MCF 10A (cell line): ENCODE measurements around the gene GNG5. TPM values are rescaled to one million over a fixed set of nuclear protein-coding genes. Genes with fewer than 3 reads are reported as not detected.

Experiments used
- BruUV-seq: library from RNA; stranded (reverse); fragments of 400-500 nt; replicated peaks from 2 replicates; lab custom pipeline; 2021; lab: Mats Ljungman, UMichigan
- CTCF ChIA-PET: fragments of 300-600 bp; sonication (Branson Sonifier 250); formaldehyde crosslinking; extraction: SDS; loops from one replicate; lab custom pipeline; 2021; ENCODE audit warnings: antibody characterized with exemption, inconsistent platforms; lab: Yijun Ruan, JAX
- POLR2A ChIA-PET: fragments of 300-600, 350-650 bp; sonication (Branson Sonifier 250); formaldehyde crosslinking; extraction: SDS; loops from one replicate; lab custom pipeline; 2020; ENCODE audit warnings: antibody characterized with exemption, inconsistent platforms; lab: Yijun Ruan, JAX
- DNase-seq: peaks from one replicate; pipeline ENCODE4 v3.0.0-alpha.2; 2018; ENCODE audit not compliant: unreplicated experiment
- H3K27ac Mint-ChIP-seq: one replicate; pipeline ENCODE4 v1.8.0; 2022; ENCODE audit warnings: mild to moderate bottlenecking, low read depth, mixed read lengths; ENCODE audit not compliant: unreplicated experiment
- H3K27me3 Mint-ChIP-seq: one replicate; pipeline ENCODE4 v1.8.0; 2022; ENCODE audit warnings: mixed read lengths; ENCODE audit not compliant: insufficient read depth, unreplicated experiment
- H3K36me3 Mint-ChIP-seq: one replicate; pipeline ENCODE4 v1.8.0; 2022; ENCODE audit warnings: mild to moderate bottlenecking, moderate library complexity, mixed read lengths; ENCODE audit not compliant: insufficient read depth, unreplicated experiment
- H3K4me1 Mint-ChIP-seq: one replicate; pipeline ENCODE4 v1.8.0; 2022; ENCODE audit warnings: mixed read lengths; ENCODE audit not compliant: insufficient read depth, unreplicated experiment
- H3K4me3 Mint-ChIP-seq: one replicate; pipeline ENCODE4 v1.8.0; 2022; ENCODE audit warnings: mild to moderate bottlenecking, moderate library complexity, mixed read lengths; ENCODE audit not compliant: unreplicated experiment
- H3K9me3 Mint-ChIP-seq: one replicate; pipeline ENCODE4 v1.8.0; 2022; ENCODE audit warnings: mixed read lengths; ENCODE audit not compliant: unreplicated experiment
- intact Hi-C: fragments of 100-400 bp; cut with micrococcal nuclease; formaldehyde crosslinking; loops from 2 replicates; pipeline ENCODE4 v1.14.1; 2022
- total RNA-seq: library from RNA; stranded (reverse); gene quantifications from 2 replicates; pipeline ENCODE4 v1.2.3, GENCODE V29; 2022
- TF ChIP-seq, protein P1 (sequence below): fragments of 200-600 bp; IDR thresholded peaks from one replicate; pipeline ENCODE4 v1.8.0; 2022; ENCODE audit warnings: antibody characterized with exemption, mild to moderate bottlenecking; ENCODE audit not compliant: unreplicated experiment

Gene GNG5
- total RNA-seq, 1 experiment from 2014 or later, result 121 TPM

DNA sequence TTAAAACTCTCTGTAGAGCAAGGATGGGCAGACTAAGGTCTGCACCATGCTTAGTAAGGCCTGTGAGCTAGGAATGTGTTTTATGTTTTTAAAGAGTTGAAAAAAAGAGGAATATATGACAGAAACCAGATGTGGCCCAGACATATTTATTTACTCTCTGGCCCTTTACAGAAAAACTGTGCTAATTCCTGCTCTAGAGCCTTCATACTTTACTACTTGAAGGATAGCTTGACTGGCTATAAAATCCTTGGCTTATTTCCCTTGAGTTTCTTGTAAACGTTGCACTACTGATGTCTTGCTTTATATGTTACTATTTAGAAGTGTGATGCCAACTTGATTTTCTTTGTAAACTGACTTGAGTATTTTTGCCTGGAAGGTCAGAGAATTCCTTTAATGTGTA lies 34.4 kb upstream of the GNG5 start:
- H3K9me3 Mint-ChIP-seq, result no peaks in the 10 kb centered on the region
- POLR2A ChIA-PET, result interaction anchor here (1.6 kb wide), 1 partner anchor 35 kb away, joined by 10 read pairs; the partner anchor contains the start of genes GNG5 and SPATA1
- BruUV-seq, result no TSS peak
- intact Hi-C loops, result no loop called here
- H3K4me3 Mint-ChIP-seq, result no peak overlapping the region
- H3K27ac Mint-ChIP-seq, result no peak overlapping the region
- CTCF ChIA-PET, result interaction anchor here (0.7 to 1.2 kb wide), 2 partner anchors 35 to 390 kb away, joined by 3 read pairs; partner anchors contain the start of gene SPATA1
- no peak for DNase-seq
- TF ChIP-seq, protein P1, sequence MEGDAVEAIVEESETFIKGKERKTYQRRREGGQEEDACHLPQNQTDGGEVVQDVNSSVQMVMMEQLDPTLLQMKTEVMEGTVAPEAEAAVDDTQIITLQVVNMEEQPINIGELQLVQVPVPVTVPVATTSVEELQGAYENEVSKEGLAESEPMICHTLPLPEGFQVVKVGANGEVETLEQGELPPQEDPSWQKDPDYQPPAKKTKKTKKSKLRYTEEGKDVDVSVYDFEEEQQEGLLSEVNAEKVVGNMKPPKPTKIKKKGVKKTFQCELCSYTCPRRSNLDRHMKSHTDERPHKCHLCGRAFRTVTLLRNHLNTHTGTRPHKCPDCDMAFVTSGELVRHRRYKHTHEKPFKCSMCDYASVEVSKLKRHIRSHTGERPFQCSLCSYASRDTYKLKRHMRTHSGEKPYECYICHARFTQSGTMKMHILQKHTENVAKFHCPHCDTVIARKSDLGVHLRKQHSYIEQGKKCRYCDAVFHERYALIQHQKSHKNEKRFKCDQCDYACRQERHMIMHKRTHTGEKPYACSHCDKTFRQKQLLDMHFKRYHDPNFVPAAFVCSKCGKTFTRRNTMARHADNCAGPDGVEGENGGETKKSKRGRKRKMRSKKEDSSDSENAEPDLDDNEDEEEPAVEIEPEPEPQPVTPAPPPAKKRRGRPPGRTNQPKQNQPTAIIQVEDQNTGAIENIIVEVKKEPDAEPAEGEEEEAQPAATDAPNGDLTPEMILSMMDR, result no peak
- H3K27me3 Mint-ChIP-seq, result no peaks in the 10 kb centered on the region
- peaks cover 13% of the 10 kb centered on the region for H3K4me1 Mint-ChIP-seq
- H3K36me3 Mint-ChIP-seq, result peaks cover 18% of the 10 kb centered on the region

- Mint-ChIP-seq H3K36me3 (peaks cover 18% of the 10 kb centered on the region), H3K27ac (no peak overlapping the region), H3K9me3 (no peaks in the 10 kb centered on the region), H3K4me3 (no peak overlapping the region), H3K4me1 (peaks cover 13% of the 10 kb centered on the region), H3K27me3 (no peaks in the 10 kb centered on the region)
- DNase-seq, result no peak
- TF ChIP-seq, protein P1, result no peak
- intact Hi-C loops, result no loop called here
- CTCF ChIA-PET, result interaction anchor here (0.7 to 1.2 kb wide), 2 partner anchors 34 to 389 kb away, joined by 3 read pairs; partner anchors contain the start of gene SPATA1
- BruUV-seq, result no TSS peak
- POLR2A ChIA-PET, result interaction anchor here (1.6 kb wide), 1 partner anchor 34 kb away, joined by 10 read pairs; the partner anchor contains the start of genes GNG5 and SPATA1
These were observed 33.6 kb upstream of the GNG5 start for GRCh38 chr1:84539972-84540371.

DNA sequence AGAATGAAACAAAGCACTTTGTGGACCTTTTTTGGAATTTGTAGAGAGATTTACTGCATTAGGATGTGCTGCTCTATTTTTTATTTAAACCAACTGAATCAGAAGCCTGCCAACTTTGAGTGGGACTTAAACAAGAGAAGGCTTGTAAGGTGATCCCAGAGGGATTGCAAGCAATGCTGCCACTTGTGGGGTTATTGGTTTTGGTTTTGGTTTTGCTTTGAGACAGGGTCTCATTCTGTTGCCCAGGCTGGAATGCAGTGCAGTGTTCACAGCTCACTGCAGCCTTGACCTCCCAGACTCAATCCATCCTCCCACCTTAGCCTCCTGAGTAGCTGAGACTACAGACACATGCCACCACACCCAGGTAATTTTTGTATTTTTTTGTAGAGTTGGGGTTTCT lies 32.2 kb upstream of the GNG5 start:
- H3K4me1 Mint-ChIP-seq, result peaks cover 8% of the 10 kb centered on the region
- intact Hi-C loops, result no loop called here
- no TSS peak for BruUV-seq
- H3K36me3 Mint-ChIP-seq, result peaks cover 18% of the 10 kb centered on the region
- POLR2A ChIA-PET, result no interaction called here
- TF ChIP-seq, protein P1, result no peak
- no peak for DNase-seq
- H3K4me3 Mint-ChIP-seq, result no peak overlapping the region
- H3K27ac Mint-ChIP-seq, result no peak overlapping the region
- CTCF ChIA-PET, result no interaction called here
- no peaks in the 10 kb centered on the region for H3K9me3 Mint-ChIP-seq
- H3K27me3 Mint-ChIP-seq, result no peaks in the 10 kb centered on the region

DNA sequence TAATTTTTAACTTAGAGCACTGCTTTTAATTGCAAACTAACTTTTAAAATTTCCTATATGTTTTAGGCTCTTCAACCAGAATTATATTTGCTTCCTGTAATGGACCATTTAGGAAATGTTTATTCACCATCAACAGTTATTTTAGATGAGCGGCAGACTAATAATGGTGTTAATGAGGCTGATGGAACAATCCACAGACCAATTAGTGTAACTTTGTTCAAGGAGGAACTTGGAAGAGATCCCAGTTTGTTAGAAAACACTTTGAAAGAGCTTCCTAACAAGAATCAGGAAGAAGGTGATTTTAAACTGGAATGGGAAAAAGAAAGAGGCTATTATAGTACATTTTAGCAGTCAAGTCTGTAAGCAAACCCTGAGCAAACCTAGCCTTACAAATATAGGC lies 19.4 kb upstream of the GNG5 start:
- Mint-ChIP-seq H3K27ac (no peak overlapping the region), H3K27me3 (no peaks in the 10 kb centered on the region), H3K4me3 (no peak overlapping the region), H3K9me3 (peaks cover 7% of the 10 kb centered on the region), H3K36me3 (peaks cover 13% of the 10 kb centered on the region), H3K4me1 (no peaks in the 10 kb centered on the region)
- POLR2A ChIA-PET, result interaction anchor here (0.8 to 2.1 kb wide), 2 partner anchors 19 to 163 kb away, joined by 3 to 5 read pairs; partner anchors contain the start of genes GNG5 and SPATA1
- CTCF ChIA-PET, result interaction anchor here (0.6 to 1.2 kb wide), 2 partner anchors 43 to 228 kb away, joined by 3 read pairs; no protein-coding TSS in a partner anchor
- intact Hi-C loops, result no loop called here
- DNase-seq, result no peak
- BruUV-seq, result no TSS peak
- TF ChIP-seq, protein P1, result no peak
